ENCODE results near the gene GNAQ.

- TF ChIP-seq CTCF (optimal IDR thresholded peaks at IDR 0.05 in 1 of 3, IDR thresholded peaks at IDR 0.05 in 1 of 3, conservative IDR thresholded peaks at IDR 0.05 in 1 of 3; ENCODE audit: extremely low read depth in 1 of 3, insufficient read depth in 2 of 3, low read length in 3 of 3) = no peak
- TF ChIP-seq EZH2 (IDR thresholded peaks at IDR 0.05; ENCODE audit: low read length) = no peak
Measured at GRCh38 chr9:77947651-77948050, 84.0 kb downstream of the GNAQ start.

Measured in keratinocyte (primary cell).